Activated CD4-positive, alpha-beta T cell treated with anti-CD3 and anti-CD28 coated beads for 24 hours (primary cell): ENCODE results near the gene NOM1.
"Not testable (repeated sequence)": the region's sequence is repeated elsewhere in the genome, so short reads cannot be mapped to it uniquely, and the experiment has no call there.

Experiments used
- DNase-seq, 2 donors: peaks; one replicate each; pipeline ENCODE4 v3.0.0-alpha.2; 2020; ENCODE audit warnings: low read depth in 2 of 2

NOM1 gene, protein sequence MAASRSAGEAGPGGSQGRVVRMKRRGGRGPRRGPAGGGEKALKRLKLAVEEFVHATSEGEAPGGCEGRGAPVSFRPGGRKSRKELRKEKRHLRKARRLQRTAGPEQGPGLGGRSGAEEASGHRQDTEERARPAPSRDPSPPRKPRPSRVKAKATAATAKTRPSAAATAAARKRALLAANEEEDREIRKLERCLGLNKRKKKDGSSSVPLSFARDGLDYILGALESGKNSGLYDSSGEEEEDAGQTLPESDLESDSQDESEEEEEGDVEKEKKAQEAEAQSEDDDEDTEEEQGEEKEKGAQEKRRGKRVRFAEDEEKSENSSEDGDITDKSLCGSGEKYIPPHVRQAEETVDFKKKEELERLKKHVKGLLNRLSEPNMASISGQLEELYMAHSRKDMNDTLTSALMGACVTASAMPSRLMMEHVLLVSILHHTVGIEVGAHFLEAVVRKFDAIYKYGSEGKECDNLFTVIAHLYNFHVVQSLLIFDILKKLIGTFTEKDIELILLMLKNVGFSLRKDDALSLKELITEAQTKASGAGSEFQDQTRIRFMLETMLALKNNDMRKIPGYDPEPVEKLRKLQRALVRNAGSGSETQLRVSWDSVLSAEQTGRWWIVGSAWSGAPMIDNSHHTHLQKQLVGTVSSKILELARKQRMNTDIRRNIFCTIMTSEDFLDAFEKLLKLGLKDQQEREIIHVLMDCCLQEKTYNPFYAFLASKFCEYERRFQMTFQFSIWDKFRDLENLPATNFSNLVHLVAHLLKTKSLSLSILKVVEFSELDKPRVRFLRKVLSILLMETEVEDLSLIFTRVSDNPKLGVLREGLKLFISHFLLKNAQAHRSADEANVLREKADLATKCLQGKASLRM

DNA sequence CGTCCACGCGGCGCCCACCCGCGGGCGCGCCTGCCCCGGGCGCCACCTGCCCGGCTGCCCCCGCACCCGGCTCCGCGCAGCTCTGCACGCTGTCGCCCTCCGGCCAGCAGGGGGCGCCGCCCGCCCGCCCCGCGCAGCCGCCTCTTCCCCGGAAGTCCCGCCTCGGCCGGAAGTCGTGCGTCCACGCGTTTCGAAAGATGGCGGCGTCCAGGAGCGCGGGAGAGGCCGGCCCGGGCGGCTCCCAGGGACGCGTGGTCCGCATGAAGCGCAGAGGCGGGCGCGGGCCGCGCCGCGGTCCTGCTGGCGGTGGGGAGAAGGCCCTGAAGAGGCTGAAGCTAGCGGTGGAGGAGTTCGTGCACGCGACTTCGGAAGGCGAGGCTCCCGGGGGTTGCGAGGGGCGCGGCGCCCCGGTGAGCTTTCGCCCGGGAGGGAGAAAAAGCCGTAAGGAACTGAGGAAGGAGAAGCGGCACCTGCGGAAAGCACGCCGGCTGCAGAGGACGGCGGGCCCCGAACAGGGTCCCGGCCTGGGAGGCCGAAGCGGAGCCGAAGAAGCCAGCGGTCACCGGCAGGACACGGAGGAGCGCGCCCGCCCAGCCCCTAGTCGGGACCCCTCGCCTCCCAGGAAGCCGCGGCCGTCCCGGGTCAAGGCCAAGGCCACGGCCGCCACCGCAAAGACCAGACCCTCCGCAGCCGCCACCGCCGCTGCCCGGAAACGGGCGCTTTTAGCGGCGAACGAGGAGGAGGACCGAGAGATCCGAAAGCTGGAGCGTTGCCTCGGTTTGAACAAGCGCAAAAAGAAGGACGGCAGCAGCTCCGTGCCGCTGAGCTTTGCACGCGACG is at the start of gene NOM1:
TSS of gene NOM1 (plus strand) at position 172 of the 840 bp plus-strand sequence. CDS start at position 198, 26 bp downstream.
- peak; percentile 85 to 91 for DNase-seq

DNA sequence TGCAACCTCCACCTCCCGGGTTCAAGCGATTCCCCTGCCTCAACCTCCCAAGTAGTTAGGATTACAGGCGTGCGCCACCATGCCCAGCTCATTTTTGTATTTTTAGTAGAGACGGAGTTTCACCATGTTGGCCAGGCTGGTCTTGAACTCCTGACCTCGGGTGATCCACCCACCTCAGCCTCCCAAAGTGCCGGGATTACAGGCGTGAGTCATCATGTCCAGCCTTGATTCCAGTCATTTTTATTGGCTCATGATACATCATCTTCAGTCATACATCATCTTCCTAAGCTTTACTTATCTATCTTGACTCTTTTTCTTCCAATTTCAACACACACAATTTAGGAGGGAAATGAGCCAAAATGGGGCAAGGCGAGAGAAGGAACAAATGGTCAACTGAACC is 49.4 kb upstream of the NOM1 start:
- DNase-seq: not testable (repeated sequence)

DNA sequence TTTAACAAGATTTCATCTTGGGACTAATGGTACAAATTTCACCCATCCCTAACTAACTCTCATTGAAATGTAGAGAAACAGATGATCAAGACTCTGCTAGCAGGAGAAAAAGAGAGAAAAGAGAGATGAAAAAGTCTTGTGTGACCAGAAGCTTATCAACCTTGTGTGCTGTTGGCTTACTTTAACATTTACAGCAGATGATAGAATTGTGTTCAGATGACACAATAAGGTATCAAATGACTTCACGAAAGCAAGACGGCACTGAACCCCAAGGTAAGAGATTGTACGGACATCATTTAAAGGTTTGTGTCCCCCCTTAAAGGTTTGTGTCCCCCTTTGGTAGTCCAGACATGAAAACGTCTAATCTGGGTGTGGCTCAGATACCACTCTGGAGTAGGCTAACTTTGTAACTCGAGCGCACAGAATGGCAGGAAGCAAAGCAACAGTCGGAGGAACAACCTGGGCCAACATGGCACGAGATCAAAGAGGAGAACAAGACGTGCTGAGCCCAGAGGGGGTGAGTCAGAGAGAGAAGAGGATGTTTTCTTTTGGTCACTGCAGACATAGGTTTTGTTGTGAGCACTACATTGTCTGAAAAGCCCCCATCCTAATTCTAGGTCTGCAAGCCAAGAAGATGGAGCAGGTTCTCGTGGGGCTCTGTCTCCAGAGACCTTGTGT is 46.1 kb upstream of the NOM1 start:
- DNase-seq: no peak

DNA sequence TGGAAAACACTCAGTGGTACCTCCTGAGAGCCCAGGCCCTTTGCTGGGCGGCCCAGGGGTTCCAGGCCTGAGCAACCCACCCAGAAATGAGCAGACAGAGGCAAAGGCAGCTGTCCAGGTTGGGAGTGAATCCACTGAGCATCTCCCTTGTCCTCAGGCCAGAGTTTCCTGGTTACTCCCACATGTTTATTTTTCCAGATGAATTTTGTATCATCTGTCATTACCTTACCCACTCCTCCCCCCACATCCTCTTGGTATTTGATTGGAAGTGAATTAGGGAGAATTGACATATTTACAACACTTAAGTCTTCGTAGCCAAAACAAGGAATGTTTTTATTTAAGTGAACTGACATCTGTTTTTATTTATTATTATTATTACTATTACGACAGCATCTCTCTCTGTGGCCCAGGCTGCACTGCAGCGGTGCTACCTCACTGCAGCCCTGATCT is 43.3 kb upstream of the NOM1 start:
- DNase-seq: no peak

DNA sequence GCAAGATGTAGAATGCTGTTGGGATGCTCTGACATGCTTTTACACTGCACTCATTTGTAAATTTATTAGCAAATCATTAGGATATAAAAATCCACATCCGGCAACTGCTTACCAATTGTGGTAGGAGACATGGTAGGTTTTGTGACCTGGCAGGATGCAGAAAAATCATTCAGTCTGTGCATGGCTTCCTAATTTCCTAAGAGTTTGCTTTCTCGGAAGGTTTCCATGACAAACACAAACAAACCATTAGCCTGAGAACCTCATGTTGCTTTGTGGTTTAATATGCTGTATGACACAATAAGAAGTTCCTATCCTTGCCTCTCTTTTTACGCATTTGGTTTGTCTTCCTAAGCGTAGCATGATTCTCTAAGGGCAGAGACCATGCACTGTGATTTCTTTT is 41.9 kb upstream of the NOM1 start:
- no peak for DNase-seq

DNA sequence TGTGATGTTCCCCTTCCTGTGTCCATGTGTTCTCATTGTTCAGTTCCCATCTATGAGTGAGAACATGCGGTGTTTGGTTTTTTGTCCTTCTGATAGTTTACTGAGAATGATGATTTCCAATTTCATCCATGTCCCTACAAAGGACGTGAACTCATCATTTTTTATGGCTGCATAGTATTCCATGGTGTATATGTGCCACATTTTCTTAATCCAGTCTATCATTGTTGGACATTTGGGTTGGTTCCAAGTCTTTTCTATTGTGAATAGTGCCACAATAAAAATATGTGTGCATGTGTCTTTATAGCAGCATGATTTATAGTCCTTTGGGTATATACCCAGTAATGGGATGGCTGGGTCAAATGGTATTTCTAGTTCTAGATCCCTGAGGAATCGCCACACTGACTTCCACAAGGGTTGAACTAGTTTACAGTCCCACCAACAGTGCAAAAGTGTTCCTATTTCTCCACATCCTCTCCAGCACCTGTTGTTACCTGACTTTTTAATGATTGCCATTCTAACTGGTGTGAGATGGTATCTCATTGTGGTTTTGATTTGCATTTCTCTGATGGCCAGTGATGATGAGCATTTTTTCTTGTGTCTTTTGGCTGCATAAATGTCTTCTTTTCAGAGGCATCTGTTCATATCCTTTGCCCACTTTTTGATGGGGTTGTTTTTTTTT is 39.8 kb upstream of the NOM1 start:
- not testable (repeated sequence) for DNase-seq

DNA sequence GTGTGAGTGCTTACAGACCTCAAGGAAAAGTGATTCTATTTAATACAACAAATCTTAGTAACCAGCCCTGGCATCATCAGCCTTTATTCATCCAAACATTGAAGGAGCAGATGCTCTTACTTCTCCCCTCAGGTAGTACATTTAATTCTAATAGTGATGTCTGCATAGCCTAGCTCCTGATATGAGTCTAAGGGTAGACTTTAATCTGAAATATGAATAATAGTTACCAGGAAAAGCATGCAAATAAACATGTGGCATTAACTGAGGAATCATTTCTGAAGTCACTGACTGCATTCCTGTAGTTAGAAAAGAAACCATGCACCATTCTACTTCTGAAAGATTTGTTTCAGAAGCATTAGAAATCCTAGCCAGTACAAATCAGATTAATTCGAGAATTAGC is 30.9 kb upstream of the NOM1 start:
- DNase-seq: no peak

DNA sequence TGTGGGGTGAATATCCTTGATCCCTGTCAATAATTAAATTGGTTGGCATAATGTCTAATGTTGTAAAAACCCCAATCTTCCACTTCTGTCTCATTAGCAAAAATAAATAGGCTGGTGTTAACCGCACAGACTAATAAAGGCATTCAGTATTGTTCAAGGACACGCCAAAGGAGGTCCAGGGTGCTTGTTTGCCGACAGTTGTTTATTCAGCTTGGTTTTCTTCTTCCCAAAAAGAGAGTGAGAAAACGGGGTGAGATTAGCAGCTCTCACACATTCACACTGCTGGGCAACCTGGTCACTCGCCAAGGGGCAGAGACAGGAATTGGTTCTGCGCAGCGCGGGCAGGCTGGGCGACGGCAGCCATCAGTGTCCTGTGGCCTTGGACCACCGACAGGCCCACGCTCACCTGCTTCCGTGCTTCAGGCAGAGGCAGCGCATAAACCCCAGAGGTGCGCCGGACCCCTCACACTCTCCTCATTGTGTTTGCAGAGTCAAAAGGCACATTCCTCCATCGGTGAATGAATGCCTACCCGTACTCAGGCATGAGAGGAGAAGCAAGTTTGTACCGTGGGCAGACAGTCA is 30.3 kb upstream of the NOM1 start:
- DNase-seq: no peak

DNA sequence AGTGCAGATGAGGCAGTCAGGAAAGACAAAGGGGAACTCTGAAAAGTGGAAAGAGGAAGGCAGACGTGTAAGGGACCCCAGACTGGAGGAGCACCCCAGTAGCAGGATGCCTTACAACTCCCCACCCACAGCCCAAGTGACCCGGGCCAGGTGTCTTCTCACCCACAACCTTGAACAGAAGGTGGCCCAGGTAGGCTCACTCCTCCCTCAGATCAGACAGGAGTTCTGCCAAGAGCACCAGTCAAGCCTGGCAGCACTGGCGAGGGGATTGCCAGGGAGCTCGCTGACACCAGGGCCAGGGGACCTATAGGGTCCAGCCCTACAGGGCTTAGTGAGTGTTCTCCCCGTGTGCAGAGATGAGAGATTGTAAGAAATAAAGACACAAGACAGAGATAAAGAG is 29.4 kb upstream of the NOM1 start:
- no peak for DNase-seq

DNA sequence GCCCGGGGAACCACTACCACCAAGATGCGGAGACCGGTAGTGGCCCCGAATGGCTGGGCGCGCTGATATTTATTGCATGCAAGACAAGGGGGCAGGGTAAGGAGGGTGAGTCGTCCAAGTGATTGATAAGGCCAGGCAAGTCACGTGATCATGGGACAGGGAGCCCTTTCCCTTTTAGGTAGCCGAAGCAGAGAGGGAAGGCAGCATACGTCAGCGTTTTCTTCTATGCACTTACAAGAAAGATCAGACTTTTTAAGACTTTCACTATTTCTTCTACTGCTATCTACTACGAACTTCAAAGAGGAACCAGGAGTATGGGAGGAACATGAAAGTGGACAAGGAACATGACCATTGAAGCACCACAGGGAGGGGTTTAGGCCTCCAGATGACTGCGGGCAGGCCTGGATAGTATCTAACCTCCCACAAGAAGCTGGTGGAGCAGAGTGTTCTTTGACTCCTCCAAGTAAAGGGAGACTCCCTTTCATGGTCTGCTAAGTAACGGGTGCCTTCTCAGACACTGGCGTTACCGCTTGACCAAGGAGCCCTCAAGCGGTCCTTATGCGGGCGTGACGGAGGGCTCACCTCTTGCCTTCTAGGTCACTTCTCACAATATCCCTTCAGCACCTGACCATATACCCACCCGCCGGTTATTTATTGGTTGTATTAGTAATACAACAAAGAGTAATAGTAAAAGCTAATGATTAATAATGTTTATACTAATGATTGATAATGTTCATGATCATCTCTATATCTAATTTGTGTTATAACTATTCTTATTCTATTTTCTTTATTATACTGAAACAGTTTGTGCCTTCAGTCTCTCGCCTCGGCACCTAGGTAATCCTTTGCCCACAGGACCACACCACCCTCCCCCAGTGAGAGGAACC is 28.8 kb upstream of the NOM1 start:
- DNase-seq: not testable (repeated sequence)

DNA sequence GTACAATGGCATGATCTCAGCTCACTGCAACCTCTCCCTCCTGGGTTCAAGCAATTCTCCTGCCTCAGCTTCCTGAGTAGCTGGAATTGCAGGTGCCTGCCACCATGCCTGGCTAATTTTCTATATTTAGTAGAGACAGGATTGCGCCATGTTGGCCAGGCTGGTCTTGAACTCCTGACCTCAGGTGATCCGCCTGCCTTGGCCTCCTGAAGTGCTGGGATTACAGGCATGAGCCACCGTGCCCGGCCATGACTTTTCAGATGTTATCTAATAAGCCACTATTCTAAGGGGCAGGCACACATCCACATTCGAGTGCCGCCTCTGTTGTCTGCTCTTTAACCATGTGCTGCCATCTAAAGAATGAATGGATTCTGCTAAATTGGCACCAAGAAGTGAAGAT is 27.2 kb upstream of the NOM1 start:
- DNase-seq: not testable (repeated sequence)

DNA sequence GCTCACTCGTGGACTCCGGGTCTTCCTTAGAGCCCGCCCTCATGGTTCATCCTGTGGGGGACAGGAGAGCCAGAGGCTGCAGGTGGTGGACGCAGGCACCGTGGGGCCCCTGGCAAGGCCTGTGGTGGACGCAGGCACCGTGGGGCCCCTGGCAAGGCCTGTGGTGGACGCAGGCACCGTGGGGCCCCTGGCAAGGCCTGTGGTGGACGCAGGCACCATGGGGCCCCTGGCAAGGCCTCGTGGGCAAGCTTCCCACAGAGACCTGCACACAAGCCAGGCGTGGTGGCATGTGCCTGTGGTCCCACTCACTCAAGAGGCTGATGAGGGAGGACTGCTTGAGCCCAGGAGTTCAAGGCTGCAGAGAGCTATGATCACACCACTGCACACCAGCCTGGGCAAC is 23.7 kb upstream of the NOM1 start:
- not testable (repeated sequence) for DNase-seq

DNA sequence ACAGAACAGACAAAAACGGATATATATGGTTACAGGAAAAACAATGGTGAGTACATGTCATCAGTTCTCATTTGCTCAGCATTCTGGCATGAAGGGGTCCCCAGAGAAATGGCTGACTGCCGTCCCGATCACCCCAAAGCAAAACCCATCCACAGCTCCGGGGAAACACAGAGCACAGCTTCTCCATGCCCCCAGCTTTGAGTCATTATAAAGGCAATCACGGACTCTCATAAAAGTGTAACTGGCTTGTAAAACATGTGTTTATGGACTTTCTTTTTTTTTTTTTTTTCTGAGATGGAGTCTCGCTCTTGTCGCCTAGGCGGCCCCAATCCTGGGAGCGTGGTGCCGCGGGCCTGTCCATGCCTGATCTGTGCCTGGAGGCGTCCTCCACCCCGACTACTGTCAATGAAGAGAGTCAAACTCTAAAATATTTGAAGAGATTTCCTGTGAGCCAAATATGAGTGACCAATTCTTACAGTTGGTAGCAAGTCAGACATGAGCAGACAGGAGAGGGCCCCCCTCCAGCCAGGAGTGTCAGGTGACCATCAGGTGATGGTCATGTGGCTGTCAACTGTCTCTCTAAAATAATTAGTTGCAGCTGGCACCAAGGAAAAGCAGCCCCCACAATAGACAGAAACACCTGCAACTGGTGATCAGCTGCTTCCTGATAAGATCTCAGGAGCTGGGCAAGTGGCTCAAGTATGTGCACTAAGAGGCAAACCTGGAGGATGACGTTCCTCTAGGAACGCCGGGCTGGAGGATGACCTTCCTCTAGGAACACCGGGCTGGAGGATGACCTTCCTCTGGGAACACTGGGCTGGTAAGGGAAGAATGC is 21.7 kb upstream of the NOM1 start:
- no peak for DNase-seq

DNA sequence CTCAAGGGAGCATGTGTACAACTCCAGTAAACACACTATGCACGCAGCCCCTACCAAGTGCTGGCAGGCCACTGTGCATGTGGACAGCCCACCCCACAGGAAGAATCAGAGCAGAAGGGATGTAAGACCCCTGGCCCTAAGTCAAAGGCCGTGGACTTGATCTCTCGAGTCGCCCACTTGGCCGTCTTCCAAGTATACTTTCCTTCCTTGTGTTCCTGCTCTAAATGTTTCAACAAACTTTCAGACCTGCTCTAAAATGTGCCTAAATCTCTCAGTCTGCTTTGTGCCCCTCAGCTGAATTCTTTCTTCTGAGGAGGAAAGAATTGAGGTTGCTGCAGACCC is 21.1 kb upstream of the NOM1 start:
- no peak for DNase-seq

DNA sequence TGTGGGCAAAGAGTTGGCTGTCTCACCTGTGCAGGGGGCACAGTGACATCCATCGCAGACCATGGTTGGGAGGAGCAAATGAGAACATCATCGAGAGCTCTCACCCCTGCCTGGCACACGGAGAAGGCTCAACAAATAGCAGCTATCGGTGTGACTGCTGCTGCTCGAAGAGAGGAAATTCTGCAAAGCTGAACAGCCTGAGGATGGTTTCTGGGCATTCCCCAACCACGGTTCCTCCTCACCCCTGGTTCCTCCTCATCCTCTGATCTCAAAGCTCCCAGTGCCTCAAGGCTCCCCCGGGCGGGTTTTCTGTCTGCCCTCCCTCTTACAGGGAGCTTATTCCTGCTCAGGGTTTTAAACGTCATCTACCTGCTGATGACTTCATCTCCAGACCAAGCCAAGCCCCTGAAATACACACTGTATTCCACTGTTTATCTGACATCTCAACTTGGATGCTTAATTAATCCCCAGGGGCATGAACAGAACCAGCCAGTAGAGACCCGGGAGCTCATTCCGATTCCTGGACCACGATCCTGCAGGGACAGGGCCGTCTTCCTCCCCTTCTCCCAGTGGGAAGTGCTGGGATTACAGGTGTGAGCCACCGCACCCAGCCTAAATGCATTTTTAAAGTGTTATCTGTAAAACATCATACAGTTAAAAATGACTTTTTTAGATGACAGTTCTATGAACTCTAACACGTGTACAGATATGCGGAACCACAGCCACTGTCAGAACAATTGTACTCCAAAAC is 19.5 kb upstream of the NOM1 start:
- DNase-seq: no peak

DNA sequence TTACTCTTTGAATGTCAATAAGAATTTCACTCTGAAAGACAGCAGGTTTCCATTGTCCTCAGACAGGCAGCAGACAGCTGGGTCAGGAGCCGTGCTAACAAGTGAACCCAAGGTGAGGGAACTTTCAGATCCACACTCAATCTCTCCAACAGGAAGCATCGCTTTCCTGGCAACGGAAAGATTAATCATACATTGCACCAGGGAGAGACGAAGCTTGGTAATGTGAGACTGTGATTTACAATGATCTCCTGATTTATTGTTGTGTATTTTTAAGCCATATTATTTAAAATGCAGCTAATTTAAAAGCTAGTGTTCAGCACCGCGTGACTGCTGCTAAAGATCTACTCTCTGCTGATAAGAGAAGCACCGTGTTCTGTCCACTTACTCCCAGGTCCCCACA is 17.5 kb upstream of the NOM1 start:
- no peak for DNase-seq

DNA sequence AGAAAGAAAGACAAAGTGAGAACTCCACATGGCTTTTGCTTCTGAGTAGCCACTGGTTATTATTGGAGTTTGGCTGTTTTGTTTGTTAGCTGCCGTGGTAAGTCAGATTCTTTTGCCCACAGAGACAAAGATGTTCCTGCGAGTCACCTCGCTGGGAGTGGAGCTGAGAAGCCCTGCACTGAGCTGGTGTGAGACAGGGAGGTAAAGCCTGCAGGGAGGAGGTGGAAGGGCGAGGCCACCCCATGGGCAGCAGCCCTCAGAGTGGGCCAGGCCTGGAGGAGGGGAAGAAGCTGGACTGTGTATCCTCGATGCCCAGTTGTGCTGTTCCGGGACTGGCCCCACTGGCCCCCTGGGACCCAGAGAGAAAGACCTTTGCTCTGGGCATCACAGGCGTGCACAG is 14.3 kb upstream of the NOM1 start:
- DNase-seq: no peak

DNA sequence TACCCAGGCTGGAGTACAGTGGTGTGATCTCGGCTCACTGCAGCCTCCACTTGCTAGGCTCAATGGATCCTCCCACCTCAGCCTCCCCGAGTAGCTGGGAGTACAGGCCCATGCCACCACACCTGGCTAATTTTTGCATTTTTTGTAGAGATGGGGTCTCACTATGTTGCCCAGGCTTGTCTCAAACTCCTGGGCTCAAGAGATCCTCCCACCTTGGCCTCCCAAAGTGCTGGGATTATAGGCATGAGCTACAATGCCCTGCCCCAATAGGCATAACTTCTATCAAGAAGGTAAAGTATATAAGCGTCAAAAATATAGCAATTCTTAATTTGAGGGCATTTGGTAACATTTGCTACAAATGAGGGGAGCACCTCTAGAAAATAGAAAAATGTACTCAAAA is 12.7 kb upstream of the NOM1 start:
- not testable (repeated sequence) for DNase-seq
